SU-DHL-6 (cell line): ENCODE results near the gene NANOGP8.

Source experiments
- H2AFZ ChIP-seq: fragments of 200-600 bp; sonication (generic); 2 replicates; pipeline ENCODE4 v1.6.1; 2014; ENCODE audit warnings: low read depth, mild to moderate bottlenecking, moderate library complexity, mixed read lengths, antibody characterized with exemption, low read length; ENCODE audit not compliant: severe bottlenecking
- H3F3A ChIP-seq: fragments of 200-600 bp; shearing (Covaris generic); 2 replicates; pipeline ENCODE4 v1.6.0; 2016; ENCODE audit warnings: antibody characterized with exemption, mild to moderate bottlenecking; ENCODE audit not compliant: insufficient read depth
- H3K27ac ChIP-seq: fragments of 200-600 bp; sonication (generic); 2 replicates; pipeline ENCODE4 v1.5.1; 2016; ENCODE audit warnings: low read depth, mild to moderate bottlenecking, low read length, moderate library complexity, mixed read lengths
- H3K27me3 ChIP-seq: fragments of 200-600 bp; sonication (generic), shearing (Covaris generic); 2 replicates; pipeline ENCODE4 v1.6.0; 2014; ENCODE audit warnings: mild to moderate bottlenecking, low read length
- H3K36me3 ChIP-seq: fragments of 200-600 bp; sonication (generic); 2 replicates; pipeline ENCODE4 v1.6.1; 2014; ENCODE audit warnings: mild to moderate bottlenecking, low read length, mixed read lengths
- H3K4me2 ChIP-seq: fragments of 300-600, 200-600 bp; shearing (Covaris generic), sonication (generic); 2 replicates; pipeline ENCODE4 v1.6.0; 2014; ENCODE audit warnings: low read length, low read depth, mild to moderate bottlenecking; ENCODE audit not compliant: poor library complexity, severe bottlenecking
- H3K4me3 ChIP-seq: fragments of 200-600 bp; sonication (generic); 2 replicates; pipeline ENCODE4 v1.5.1; 2014; ENCODE audit warnings: antibody characterized with exemption, low read length, mild to moderate bottlenecking, mixed read lengths; ENCODE audit not compliant: insufficient read depth, poor library complexity, severe bottlenecking
- H3K79me2 ChIP-seq: fragments of 200-600 bp; sonication (generic); 2 replicates; pipeline ENCODE4 v1.6.1; 2014; ENCODE audit warnings: mild to moderate bottlenecking, low read length, moderate library complexity; ENCODE audit not compliant: insufficient read depth
- H3K9ac ChIP-seq: fragments of 200-600 bp; sonication (generic); 2 replicates; pipeline ENCODE4 v1.7.0; 2014; ENCODE audit warnings: mild to moderate bottlenecking, low read length
- H3K9me2 ChIP-seq: fragments of 200-600 bp; sonication (generic); replicated peaks from 2 replicates; pipeline ENCODE4 v1.6.1; 2014; ENCODE audit warnings: low read length; ENCODE audit not compliant: insufficient read depth
- H3K9me3 ChIP-seq: fragments of 200-600 bp; sonication (generic); 2 replicates; pipeline ENCODE4 v1.6.1; 2014; ENCODE audit warnings: low read length, mixed read lengths; ENCODE audit not compliant: insufficient read depth
- H4K20me1 ChIP-seq: fragments of 200-600 bp; sonication (generic); 2 replicates; pipeline ENCODE4 v1.6.1; 2014; ENCODE audit warnings: low read depth, mild to moderate bottlenecking, antibody characterized with exemption, low read length, moderate library complexity, mixed read lengths
- EZH2phosphoT487 ChIP-seq: fragments of 200-600 bp; sonication (generic), shearing (Covaris generic); conservative IDR thresholded peaks from 2 replicates; pipeline ENCODE4 v1.6.1; 2018; ENCODE audit warnings: mild to moderate bottlenecking, antibody characterized with exemption, low read length, moderate library complexity, mixed read lengths
- TF ChIP-seq, protein P1 (sequence below): fragments of 200-600 bp; sonication (generic); IDR thresholded peaks from one replicate; pipeline ENCODE4 v1.5.1; 2017; ENCODE audit warnings: antibody characterized with exemption, mild to moderate bottlenecking, low read length, moderate library complexity; ENCODE audit not compliant: insufficient read depth, poor library complexity, severe bottlenecking

NANOGP8 gene

GRCh38 chr15:35090104-35090807 lies 5.2 kb upstream of the NANOGP8 start:
- no peak overlapping the region for H3K4me2 ChIP-seq
- H3K79me2 ChIP-seq: no peaks in the 10 kb centered on the region
- H3K9ac ChIP-seq: no peak overlapping the region
- H3K4me3 ChIP-seq: no peak overlapping the region
- H3F3A ChIP-seq: no peaks in the 10 kb centered on the region
- no peak overlapping the region for H2AFZ ChIP-seq
- H4K20me1 ChIP-seq: no peaks in the 10 kb centered on the region
- no peak overlapping the region for H3K27ac ChIP-seq
- TF ChIP-seq EZH2phosphoT487: no peak
- TF ChIP-seq, protein P1, sequence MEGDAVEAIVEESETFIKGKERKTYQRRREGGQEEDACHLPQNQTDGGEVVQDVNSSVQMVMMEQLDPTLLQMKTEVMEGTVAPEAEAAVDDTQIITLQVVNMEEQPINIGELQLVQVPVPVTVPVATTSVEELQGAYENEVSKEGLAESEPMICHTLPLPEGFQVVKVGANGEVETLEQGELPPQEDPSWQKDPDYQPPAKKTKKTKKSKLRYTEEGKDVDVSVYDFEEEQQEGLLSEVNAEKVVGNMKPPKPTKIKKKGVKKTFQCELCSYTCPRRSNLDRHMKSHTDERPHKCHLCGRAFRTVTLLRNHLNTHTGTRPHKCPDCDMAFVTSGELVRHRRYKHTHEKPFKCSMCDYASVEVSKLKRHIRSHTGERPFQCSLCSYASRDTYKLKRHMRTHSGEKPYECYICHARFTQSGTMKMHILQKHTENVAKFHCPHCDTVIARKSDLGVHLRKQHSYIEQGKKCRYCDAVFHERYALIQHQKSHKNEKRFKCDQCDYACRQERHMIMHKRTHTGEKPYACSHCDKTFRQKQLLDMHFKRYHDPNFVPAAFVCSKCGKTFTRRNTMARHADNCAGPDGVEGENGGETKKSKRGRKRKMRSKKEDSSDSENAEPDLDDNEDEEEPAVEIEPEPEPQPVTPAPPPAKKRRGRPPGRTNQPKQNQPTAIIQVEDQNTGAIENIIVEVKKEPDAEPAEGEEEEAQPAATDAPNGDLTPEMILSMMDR: no peak
- no peaks in the 10 kb centered on the region for H3K27me3 ChIP-seq
- no peaks in the 10 kb centered on the region for H3K9me3 ChIP-seq
- no peaks in the 10 kb centered on the region for H3K36me3 ChIP-seq
- no peaks in the 10 kb centered on the region for H3K9me2 ChIP-seq

DNA sequence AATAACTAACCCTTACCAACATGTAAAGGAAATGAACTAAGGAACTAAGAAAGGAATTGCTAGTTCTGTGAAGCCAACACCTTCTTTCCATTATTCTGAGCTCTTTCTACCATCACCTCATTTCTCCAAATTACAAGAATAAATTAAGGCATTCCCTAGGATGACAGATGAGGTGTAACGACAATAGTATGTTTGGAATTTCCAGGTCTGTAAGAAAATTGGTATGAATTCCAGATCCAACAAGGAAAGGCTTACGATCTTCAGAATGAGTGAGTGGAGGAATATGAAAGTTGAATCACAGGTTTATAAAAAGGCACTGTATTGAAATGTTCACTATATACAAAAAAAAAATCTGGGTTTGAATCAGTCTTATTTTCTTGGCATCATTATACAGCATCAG lies 4.5 kb upstream of the NANOGP8 start:
- no peaks in the 10 kb centered on the region for H3F3A ChIP-seq
- no peak overlapping the region for H3K9ac ChIP-seq
- H3K36me3 ChIP-seq: no peaks in the 10 kb centered on the region
- H3K27me3 ChIP-seq: no peaks in the 10 kb centered on the region
- TF ChIP-seq EZH2phosphoT487: no peak
- TF ChIP-seq, protein P1: no peak
- no peaks in the 10 kb centered on the region for H4K20me1 ChIP-seq
- H3K27ac ChIP-seq: no peak overlapping the region
- H3K9me2 ChIP-seq: no peaks in the 10 kb centered on the region
- no peak overlapping the region for H3K4me2 ChIP-seq
- H3K4me3 ChIP-seq: no peak overlapping the region
- H3K79me2 ChIP-seq: no peaks in the 10 kb centered on the region
- no peaks in the 10 kb centered on the region for H3K9me3 ChIP-seq
- no peak overlapping the region for H2AFZ ChIP-seq

GRCh38 chr15:35088329-35088728 lies 3.2 kb upstream of the NANOGP8 start:
- Histone ChIP-seq H3K9me3 (no peaks in the 10 kb centered on the region), H4K20me1 (no peaks in the 10 kb centered on the region), H3K27me3 (no peaks in the 10 kb centered on the region), H3K4me3 (no peak overlapping the region), H3K27ac (no peak overlapping the region), H3K36me3 (no peaks in the 10 kb centered on the region), H3K9ac (no peak overlapping the region), H2AFZ (no peak overlapping the region), H3K9me2 (no peaks in the 10 kb centered on the region), H3K4me2 (no peak overlapping the region), H3K79me2 (no peaks in the 10 kb centered on the region), H3F3A (no peaks in the 10 kb centered on the region)
- TF ChIP-seq EZH2phosphoT487: no peak
- TF ChIP-seq, protein P1: no peak
